Embryonic facial prominence (tissue), 1 donor: ENCODE results near the gene LCA5.
"Not testable (repeated sequence)": the region's sequence is repeated elsewhere in the genome, so short reads cannot be mapped to it uniquely, and the experiment has no call there.

ENCODE experiments used
- DNase-seq: peaks from one replicate; pipeline ENCODE4 v3.0.0-alpha.2; 2016; ENCODE audit errors: extremely low spot score

Gene LCA5

DNA sequence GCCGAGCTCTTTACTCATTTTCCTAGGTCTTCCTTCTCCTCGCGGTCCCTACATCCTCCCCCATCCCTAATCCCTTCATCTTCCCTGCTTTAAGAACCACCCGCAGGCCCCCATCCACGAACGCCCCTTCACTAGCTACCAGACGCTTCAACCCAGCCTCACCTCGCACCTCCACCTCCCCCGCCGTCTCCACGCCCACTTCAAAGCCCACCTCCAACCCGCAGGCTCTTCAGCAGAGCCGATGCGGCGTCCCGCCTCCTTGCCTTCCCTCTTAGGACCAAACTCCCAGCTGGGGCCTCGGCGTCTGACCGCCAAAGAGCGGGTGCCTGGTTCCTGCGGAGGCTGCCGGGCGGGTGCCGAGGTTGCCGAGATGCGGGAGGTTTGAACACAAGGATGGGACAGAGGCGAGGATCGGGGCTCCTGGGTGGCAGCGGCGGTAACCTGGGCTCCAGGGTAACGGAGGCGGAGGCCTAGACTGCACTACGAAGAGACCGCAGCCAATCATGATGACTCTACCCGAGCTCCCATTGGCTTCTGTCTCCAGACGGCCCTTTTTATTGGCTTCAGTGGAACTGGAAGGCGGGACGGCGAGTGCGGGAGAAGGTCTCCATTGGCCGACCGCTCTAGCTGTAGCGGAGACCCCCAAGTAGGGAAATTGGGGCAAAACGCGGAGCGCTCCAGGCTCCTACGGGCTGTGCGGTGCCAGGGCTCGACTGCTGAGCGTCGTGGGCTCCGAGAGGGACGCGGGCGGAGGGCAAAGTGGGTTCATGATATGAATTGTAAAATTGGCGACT is at the start of gene LCA5:
TSS of gene LCA5 (minus strand) at position 477 of the 794 bp plus-strand sequence. CDS start 18,536 bp downstream, outside the sequence.
- DNase-seq, result peak; percentile 98

DNA sequence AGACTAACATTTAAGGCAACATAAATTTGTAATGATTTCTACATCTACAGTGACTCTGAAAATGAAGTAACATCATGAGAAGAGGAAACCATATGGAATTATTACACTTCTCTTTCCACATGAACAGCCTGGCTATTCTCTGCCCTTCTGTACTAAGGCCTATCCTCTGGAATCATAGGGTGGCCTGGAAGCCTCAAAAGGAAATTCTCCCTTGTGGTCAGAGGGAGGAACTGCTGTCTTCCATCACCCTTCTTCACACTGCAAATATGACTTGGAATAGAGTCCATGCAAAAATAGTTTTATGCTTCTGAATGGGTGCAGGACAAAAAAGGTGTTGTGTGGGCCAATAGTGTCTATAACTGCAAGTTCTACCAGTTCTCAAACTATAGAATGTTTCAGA is 49.3 kb upstream of the LCA5 start:
- no peak for DNase-seq

DNA sequence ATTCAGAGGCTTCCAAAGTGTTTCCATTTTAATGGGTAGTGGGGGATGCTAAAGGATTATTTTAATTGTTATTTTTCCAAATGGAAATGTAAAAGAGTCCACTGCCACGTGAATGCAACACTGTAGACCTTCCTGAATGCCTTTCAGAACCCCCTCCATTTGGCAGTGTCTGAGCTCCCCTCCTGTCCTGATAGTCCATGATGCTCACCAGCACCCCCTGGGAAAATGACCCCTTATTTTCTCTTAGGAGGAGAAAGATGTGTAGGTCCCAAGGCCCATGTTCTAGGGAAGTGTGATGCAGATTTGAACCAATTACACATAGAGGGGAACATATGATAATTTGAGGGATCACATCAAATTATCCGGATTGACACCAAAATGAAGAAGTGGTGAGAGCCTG is 47.1 kb upstream of the LCA5 start:
- DNase-seq, result no peak

DNA sequence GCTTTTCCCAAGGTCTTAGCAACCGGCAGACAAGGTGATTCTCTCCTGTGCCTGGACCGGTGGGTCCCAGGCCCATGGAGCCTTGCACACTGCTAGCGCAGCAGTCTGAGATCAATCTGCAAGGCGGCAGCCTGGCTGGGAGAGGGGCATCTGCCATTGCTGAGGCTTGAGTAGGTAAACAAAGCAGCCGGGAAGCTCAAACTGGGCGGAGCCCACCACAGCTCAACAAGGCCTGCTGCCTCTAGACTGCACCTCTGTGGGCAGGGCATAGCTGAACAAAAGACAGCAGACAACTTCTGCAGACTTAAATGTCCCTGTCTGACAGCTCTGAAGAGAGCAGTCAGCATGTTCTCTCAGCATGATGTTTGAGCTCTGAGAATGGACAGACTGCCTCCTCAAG is 40.7 kb upstream of the LCA5 start:
- DNase-seq, result not testable (repeated sequence)

DNA sequence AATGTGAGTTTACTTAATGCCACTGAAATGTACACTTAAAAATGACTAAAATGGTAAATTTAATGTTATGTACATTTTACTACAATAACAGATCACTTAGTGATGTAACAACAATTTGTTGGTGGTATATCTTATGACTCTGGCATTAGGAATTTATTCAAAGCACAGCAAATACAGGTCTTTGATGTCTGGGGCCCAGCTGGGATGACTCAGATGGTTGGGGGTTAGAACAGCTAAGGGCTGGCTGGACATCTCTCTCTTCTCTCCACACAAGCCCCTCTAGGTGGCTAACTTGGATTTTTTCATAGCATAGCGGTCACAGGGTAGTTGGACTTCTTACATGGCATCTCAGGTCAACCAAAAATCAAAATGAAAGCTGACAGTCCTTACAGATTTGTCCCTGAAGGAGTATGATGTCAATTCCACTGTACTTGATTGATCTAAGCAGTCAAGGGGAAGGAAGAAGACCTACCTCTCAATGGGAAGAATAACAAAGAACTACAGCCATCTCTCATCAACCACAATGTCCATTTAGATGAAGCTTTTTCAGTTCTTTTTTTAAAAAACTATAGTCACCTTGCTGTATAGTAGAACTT is 37.5 kb upstream of the LCA5 start:
- DNase-seq, result no peak

DNA sequence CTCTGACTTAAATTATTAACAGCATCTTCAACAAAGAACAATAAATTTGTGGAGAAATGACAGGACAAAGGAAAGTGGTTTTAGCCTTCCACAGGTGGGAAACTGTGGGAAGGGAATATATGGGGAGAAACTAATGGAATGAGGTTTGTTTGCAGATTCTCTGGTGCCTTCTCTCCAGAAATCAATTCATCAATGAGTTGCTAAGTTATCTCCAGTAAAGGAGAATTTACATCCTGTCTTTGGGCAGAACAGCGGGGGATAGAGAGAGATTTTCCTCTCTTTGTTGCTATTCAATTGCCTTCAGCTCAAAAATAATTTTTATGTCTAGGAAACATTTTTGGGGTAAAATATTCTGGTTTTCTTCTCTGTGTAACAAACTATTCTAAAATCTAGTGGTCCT is 36.9 kb upstream of the LCA5 start:
- no peak for DNase-seq

DNA sequence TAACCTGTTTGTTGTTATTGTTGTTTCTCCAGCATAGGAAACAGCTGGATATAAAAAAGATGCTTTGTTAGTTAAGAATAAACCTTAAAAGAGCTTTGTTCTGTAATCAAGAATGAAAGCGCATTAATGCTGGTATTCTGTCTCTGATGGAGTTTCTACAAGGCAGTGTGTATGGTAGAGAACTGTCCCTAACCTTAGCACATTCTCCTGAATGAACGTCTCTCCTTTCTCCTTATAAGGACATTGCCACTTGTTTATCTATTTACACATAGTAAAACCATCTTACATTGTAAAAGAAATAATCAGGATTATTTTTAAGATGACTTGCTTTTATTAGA is 33.8 kb upstream of the LCA5 start:
- DNase-seq, result no peak

DNA sequence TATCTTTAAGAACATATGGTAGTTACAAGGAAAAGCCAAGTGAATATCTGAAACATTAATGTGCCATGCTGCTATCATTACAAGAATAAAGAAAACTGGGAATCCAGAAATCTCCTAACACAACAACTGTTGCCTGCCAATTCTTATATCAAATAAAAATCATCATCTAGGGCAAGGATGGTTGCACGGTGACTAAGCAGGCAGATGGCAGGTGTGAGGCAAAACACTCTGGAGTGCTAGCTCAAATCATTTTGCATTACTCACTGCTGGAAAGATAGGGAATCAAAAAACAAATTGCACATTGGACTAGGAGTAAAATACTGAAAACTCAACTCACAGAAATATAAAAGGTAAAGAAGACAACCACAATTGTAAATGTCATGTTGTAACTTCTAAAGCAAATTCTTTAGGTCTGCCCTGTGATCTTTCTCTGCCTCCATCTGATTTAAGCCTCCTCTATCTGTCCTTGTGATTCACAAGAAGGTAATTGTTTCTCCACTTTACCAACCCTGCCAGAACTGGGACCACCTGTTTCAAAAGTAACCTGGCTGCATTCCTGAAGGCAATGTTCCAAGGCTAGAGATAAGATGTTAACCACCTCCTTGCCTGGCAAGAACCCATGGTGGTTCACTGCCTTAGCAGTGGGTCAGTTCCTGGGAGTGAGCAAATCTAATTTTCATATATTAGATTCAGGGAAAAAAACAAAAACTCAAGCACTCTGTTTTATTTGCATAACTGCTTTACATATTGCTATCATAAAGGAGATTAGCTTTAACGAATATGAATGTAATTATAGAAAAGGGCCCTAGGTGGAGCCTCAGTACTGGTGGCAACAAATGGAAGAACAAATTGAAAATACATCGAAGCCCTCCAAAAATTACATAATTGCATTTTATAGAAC is 33.1 kb upstream of the LCA5 start:
- peak; percentile 50 for DNase-seq

DNA sequence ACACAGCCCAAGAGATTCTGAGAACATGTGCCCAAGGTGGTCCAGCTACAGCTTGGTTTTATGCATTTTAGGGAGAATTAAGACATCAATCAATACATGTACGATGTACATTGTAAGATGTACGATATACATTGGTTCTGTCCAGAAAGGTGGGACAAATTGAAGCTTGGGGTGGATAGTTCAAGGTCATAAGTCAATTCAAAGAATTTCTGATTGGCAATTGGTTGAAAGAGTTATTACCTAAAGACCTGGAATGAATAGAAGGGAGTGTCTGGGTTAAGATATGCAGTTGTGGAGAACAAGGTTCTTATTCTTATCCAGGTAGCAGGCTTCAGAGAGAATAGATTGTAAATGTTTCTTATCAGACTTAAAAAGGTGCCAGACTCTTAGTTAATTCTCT is 31.8 kb upstream of the LCA5 start:
- DNase-seq, result no peak

DNA sequence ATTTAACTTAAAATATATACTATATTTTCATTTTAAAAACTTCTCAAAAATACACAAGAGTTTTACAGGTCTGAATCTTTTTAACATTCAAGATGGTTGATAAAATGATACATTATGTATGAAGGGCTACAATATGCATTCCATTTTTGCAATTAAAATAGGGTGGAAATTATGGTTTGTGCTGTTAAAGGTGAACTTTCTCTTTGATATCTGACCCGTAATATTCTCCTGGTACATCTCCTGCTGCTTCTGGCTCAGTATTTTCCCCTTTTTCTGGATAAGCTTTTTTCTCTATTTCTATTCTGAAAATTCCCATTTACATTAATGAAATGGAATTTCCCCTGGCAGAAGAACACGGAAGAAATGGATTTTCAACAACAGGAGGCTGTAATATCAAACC is 27.4 kb upstream of the LCA5 start:
- no peak for DNase-seq

DNA sequence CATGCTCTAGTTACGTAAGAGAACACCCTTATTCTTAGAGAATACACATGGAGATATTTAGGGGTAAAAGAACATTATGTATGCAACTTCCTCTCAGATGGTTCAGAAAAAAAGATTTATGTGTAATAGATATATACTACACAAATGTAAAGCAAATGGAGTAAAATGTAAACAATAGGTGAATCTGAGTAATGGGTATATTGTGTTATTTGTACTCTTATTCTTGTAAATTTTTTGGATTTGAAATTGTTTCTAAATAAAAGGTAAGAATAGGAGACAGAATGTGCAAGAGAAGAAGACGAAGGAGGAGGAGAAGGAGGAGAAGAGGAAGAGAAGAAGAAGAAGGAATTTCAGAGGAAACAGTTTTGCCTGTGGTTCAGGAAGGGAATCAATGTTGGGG is 22.5 kb upstream of the LCA5 start:
- DNase-seq, result no peak

DNA sequence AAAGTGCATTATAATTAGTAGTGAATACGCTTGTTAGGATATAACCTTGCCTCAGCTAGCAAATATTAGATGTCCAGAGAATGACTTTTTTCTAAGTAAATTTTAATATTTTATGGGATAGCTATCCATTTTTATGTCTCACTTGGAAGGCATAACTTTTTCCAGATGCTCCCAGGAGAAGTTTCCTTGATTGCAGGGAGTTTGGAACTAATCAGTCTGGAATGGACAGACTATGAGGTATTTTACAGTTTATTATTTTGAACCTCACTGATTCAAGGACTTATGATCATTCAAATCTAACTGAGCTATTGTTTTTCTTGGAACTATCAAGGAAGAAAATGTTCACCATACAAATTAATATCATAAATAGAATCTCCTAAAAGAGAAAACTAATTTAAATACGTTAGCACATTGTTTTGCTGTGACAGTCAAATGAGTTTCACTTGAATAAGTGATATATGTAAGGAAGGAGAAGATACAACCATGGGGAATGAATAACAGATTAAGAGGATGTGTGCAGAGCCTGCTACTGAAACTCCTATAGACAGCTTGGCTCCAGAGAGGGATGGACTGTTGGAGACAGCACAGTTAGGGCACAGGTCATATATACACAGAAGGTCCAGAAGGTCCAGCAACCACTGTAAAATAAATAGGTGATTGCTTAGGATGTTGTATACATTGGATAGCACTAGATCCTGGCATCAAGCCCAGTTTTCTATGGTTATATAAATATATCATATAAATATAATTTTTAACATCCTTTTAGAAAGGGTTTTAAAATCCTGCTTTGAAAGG is 20.6 kb upstream of the LCA5 start:
- DNase-seq, result no peak

DNA sequence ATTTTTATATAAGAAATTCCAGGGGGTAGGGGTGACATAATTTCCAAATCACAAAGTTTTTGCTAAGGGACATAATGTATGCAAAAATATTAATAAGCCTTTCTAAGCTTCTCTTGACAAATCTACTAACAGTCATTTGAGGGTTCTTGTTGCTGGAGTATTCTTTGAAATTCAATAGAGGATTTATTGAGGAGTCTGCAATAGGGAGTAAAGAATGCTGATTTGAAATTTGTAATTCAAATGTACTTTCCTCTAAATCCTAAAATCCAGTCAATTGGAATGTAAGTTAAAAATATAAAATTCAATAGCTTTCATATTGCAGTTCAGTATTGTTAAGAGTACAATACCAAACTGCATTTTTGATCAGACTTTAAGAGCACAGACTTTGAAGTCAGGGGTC is 17.1 kb upstream of the LCA5 start:
- DNase-seq, result no peak

DNA sequence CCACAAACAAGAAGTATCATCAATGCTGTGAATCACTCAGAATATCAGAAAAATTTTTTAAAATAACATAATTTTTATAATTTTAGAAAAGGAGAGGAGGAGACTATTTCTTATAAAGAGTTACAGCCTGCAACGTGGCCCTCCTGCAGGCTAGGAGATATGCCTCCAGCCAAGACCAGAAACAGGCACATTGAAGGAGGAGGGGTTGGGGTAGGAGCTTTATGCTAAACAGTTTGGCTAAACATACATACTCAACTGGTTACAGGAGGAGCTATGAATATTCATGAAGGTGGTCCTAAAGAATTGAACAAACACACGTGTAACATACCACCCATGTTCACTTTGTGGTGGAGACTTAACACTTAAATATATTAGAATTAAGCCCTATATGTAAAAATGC is 14.2 kb upstream of the LCA5 start:
- no peak for DNase-seq

DNA sequence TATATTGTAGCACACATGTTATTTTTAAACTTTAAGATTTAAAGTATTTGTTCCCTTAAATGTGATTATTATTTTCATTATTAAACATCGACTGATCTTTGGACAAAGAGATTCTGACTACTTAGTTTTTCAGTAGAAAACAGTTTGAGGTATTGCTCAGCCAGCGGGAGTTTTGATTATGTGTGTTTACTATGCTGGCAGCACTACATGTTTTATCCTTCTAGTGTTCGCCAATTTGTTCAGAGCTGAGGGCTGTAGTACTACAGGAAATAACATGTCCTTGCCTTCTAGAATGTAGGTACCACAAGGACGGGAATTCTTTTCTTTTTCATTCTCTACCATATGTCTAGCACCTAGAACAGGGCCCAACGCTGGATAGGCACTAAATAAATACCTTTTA is 11.1 kb upstream of the LCA5 start:
- DNase-seq, result no peak

DNA sequence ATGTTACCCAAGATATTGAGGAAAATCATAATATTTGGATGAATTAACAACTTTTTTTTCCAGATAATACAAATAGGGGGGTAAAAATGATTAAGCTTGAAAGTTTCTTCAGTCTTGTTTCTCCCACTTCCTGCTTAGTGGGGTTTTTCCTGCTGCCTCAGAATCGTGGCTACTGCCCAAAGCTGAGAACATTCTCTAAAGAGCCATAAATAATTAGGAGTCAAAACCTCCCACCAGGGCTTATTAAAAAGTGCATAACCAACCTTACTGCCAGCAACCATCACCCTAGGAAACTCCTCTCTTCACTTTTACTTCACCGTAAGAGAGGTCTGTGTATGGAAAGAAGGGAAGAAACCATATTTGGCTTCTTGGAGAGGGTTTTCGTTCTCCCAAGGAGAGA is 9.0 kb upstream of the LCA5 start:
- no peak for DNase-seq

DNA sequence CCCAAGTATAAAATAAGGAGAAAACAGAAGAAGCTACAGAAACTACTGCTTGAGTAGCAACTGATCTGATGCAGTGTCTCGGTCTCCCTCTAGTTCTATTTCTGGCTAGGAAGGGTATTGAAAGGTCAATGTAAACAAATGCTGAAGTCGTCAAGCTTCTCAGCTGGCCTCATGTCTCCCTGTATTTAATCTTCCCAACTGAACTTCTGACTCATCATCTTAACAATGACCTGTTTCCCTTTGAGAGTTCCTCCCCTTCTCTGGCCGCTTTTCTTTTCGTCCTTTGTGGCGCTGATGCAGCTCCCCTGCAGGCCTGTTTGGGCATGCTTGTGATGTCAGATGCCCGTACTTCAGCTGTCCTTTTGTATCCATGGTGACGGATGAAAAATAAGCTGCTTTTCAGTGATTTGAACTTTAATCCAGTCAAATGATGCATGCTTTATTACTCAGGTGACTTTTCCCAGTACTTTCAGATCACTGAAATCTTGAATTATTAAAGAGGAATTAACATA is 7.8 kb upstream of the LCA5 start:
- DNase-seq, result peak; percentile 80

DNA sequence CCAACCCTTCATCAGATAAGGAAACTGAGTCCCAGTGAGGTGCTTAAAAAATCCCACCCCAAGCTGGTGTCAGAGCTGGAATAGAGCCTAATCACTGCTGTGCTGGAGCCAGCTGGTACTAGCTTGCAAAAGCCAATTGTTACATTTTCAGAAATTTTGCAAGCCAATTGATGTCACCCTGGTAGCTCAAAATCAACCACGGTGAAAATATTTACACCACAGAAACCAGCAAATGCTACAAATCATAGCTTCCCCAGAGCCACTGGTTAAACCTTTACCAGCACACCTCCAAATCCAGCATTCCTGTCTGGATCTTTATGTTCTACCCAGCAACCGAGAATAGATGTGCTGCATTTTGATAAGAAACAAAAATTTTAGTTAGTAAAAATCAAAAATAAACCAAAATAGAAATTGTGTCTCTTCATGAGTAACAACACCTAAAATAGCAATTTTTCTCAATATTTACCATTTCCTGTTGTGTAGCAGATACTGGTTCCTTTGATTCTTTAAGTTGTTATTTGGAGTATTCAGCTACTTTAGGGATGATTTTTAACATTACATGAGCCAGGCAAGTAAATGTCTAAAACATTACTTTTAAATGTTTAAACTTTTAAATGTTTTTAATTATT is 7.2 kb upstream of the LCA5 start:
- DNase-seq, result no peak

DNA sequence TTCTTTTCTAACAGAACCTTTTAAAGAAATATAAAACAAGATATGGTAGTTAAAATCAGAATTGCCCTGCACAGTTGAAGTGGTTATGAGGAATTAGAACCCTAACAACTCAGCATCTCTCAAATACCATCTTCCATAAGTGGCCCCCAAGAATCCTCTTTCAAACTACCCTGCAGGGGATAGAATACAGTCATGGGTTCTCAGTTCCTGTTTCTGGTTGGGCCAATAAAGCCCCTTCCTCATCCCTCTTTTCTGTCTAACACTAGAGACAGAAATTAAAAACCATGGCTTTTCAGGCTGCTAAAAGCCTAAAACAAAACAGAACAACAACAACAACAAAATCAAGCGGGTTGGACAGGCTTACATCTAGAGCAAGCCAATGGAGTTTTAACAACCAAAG is 6.7 kb upstream of the LCA5 start:
- DNase-seq, result no peak

DNA sequence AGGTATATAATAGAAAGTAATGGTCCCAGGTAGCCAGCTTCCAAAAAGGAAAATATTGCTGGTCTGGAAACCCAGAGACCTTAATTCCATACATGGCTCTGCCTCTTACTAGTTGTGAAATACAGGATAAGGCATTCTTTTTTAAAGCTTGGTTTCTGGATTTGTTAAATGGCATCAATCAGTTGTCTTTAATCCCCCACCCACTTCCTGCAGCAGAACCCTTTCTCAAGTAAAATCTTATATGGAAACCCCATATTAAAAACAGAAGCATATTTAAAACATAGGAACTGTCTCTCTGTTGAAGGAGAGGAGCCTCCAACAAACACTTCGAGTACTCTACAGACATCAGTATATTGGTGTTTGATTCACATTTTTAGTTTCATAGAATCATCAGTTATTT is 6.2 kb upstream of the LCA5 start:
- DNase-seq, result no peak
